Rectal smooth muscle tissue (tissue), 1 donor: ENCODE data around the gene MYH3.

ENCODE experiments used
- H3K27ac ChIP-seq: one replicate; pipeline ENCODE4 v1.7.0; 2013; ENCODE audit warnings: low read depth, low read length, inconsistent platforms
- H3K27me3 ChIP-seq: one replicate; pipeline ENCODE4 v1.7.0; 2013; ENCODE audit warnings: low read length; ENCODE audit not compliant: control insufficient read depth, insufficient read depth
- H3K36me3 ChIP-seq: one replicate; pipeline ENCODE4 v1.7.0; 2013; ENCODE audit warnings: low read length; ENCODE audit not compliant: control insufficient read depth, insufficient read depth
- H3K4me1 ChIP-seq: one replicate; pipeline ENCODE4 v1.7.0; 2013; ENCODE audit warnings: low read length; ENCODE audit not compliant: control insufficient read depth, insufficient read depth
- H3K4me3 ChIP-seq: one replicate; pipeline ENCODE4 v1.7.0; 2013; ENCODE audit warnings: low read length
- H3K9ac ChIP-seq: one replicate; pipeline ENCODE4 v1.7.0; 2013; ENCODE audit warnings: low read length

Gene MYH3

DNA sequence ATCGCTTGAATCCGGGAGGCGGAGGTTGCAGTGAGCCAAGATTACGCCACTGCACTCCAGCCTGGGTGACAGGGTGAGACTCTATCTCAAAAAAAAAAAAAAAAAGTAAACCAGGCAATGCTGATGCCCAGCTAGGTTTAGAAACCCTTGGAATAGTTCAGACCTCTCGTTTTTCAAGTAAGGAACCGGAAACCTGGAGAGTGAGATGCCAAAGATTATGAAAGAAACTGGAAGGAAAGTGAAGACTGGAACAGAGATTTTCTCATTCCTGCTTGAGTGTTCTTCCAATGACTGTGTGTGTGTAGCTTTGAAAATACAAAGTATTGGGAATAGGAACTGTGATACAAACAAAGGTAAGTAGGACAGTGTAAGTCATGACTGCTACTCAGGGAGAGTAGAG, 35.7 kb downstream of the MYH3 start:
- Histone ChIP-seq H3K4me1 (no peaks in the 10 kb centered on the region), H3K27ac (no peak overlapping the region)

DNA sequence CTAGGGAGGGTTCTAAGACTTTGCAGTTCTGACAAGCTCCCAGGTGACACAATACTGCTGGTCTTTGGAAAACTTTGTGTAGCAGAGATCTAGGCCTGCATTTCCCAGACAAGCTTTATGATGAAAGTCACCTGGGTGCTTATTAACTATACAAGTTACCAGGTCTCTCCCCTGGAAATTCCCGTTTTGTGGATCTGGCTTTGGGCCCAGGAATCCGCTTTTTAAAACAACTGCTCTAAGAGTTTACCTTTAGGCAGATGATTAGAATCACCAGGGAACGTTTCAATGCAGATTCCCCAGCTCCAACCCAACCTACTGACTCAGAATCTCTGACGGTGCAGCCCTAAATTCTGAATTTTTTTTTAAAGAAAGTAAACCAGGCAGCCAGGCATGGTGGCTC, 36.3 kb downstream of the MYH3 start:
- no peaks in the 10 kb centered on the region for H3K36me3 ChIP-seq
- H3K27me3 ChIP-seq: no peaks in the 10 kb centered on the region
- no peak overlapping the region for H3K27ac ChIP-seq
- no peak overlapping the region for H3K4me3 ChIP-seq
- H3K9ac ChIP-seq: no peak overlapping the region
- no peaks in the 10 kb centered on the region for H3K4me1 ChIP-seq

More for the DNA sequence above, 35.7 kb downstream of the MYH3 start:
- Histone ChIP-seq H3K4me3 (no peak overlapping the region), H3K9ac (no peak overlapping the region), H3K27me3 (no peaks in the 10 kb centered on the region), H3K36me3 (no peaks in the 10 kb centered on the region)

DNA sequence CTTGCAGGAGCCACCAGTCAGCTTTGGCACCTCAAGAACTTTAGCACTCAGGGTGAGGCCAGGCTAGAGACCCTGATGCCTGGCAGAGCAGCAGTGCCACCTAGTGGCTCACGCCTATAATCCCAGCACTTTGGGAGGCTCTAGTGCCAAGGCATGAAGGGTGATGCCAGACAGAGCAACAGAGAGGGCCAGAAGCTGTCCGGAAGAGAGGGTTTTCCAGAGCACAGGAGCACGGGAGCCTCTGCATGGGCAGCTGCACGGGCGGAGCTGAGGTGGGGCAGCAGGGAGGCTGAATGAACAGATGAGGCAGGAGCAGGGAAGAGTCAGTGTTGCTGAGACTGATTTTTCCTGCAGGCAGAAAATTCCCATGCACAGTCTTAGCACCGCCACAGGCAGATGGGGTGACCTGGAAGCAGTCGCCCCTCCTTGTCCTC, 38.9 kb downstream of the MYH3 start:
- no peak overlapping the region for H3K9ac ChIP-seq

DNA sequence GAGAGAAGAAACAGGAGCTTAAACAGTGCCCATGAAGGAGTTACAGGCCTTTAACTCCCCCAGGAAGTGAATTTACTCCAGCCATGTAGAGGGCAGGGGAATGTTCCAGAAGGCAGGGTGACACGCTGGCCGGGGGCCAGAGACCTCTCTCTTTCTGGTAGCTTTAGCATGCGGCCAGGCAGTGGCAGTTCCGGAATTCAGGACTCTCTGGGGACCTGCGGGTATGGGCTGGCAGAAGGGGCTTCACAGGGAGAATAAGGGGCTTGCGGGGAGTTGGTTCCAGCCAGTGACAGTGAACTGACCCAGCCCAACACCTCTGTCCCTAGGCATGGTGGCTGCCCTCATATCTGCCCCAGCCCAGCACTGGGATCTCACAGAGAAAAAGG, 40.0 kb downstream of the MYH3 start:
- no peaks in the 10 kb centered on the region for H3K36me3 ChIP-seq
- no peaks in the 10 kb centered on the region for H3K27me3 ChIP-seq
- H3K4me3 ChIP-seq: no peak overlapping the region
- H3K9ac ChIP-seq: no peak overlapping the region
- no peaks in the 10 kb centered on the region for H3K4me1 ChIP-seq
- H3K27ac ChIP-seq: no peak overlapping the region

More for the DNA sequence above, 38.9 kb downstream of the MYH3 start:
- Histone ChIP-seq H3K27me3 (no peaks in the 10 kb centered on the region), H3K27ac (no peak overlapping the region), H3K4me1 (no peaks in the 10 kb centered on the region), H3K4me3 (no peak overlapping the region), H3K36me3 (no peaks in the 10 kb centered on the region)

DNA sequence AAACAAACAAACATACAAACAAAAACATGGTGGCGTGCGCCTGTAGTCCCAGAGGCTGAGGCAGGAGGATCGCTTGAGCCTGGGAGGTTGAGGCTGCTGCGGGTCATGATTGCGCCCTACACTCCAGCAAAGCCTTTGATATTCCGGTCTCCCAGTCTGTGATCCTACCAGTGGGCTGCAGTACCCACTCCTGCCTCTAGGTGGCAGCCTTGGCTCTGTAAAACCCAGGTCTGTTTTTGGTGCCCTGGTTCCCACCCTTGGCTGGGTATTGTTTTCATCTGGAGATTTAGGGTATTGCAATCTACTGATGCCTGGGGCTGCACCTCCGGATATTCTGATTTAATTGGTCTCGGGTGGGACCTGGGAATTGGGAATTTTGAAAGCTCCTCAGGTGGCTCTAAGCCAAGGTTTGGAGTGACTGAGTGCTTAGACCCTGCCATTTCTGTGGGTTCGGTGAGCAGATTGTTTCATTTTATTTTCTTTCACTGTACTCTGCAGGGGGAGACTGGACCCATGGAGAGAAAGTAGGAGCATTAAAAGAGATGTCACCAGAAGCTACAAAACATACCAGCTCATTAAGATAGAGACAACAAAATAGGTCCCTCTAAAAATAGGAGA, 40.5 kb downstream of the MYH3 start:
- H3K4me1 ChIP-seq: no peaks in the 10 kb centered on the region
- no peak overlapping the region for H3K27ac ChIP-seq
- no peak overlapping the region for H3K9ac ChIP-seq
- H3K27me3 ChIP-seq: no peaks in the 10 kb centered on the region
- H3K36me3 ChIP-seq: no peaks in the 10 kb centered on the region
- H3K4me3 ChIP-seq: no peak overlapping the region

DNA sequence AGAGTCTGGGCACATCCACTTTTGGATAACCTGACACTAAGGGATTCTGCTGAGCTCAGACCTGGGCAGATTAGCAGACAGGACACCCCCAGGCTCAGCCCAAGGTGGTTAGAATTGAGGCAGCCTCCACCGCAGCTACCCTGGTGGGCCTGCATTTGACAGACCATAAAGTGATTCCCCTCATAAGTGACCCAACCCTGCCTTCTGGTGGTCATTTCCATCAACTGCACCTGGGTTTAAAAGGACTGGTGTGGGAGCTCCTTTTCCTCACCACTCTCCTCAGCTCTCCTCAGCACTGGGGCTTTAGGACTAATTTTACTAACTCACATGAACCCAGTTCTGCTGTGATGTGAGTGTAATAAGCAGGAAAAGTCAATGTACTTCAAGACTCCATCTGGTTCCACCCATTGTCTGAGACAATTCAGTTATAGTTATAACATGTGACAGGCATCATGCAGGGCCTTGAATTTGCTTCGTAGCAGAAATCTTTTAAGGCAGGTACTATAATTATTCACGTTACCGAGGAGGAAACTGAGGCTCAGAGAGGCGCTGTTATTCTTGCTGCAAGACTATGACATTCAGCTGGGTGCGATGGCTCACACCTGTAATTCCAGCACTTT, 42.5 kb downstream of the MYH3 start:
- no peaks in the 10 kb centered on the region for H3K27me3 ChIP-seq
- no peaks in the 10 kb centered on the region for H3K36me3 ChIP-seq
- H3K4me3 ChIP-seq: no peak overlapping the region
- no peak overlapping the region for H3K9ac ChIP-seq
- no peaks in the 10 kb centered on the region for H3K4me1 ChIP-seq
- H3K27ac ChIP-seq: no peak overlapping the region

DNA sequence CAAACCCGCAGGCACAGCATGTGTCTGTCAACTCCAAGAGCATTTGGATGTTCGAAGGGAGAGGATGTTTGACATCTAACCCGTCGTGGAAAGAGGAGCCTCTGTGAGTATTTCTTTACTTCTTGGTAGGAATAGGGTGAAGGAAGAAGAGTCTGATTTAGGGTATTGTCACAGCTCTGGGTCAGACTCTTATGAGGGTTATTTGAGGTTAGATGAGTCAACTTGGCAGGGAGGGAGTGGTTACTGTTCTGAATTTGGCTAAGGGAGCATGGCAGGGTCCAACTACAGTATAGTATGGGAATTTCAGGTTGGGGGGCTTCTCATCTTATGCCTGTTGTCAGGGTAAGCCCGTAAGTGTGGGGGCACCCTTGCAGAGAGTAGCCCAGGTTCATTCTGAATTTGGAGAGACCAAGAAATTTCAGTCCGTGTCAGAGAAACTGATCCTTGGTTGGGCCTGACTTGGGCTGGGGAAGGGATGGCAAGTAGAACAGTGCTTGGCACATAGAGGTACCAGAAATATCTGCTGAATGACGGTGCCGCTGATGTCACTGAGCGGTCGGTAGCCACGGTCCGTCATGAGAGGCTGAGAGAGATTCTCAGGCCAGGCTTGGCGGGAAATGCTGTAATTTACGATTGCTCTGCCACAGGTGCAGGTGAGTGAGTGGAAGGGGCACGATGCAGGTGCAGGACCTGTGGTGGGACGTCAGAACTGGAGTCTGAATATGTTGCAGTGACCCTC, 43.2 kb downstream of the MYH3 start:
- H3K27ac ChIP-seq: no peak overlapping the region
- no peak overlapping the region for H3K4me3 ChIP-seq

DNA sequence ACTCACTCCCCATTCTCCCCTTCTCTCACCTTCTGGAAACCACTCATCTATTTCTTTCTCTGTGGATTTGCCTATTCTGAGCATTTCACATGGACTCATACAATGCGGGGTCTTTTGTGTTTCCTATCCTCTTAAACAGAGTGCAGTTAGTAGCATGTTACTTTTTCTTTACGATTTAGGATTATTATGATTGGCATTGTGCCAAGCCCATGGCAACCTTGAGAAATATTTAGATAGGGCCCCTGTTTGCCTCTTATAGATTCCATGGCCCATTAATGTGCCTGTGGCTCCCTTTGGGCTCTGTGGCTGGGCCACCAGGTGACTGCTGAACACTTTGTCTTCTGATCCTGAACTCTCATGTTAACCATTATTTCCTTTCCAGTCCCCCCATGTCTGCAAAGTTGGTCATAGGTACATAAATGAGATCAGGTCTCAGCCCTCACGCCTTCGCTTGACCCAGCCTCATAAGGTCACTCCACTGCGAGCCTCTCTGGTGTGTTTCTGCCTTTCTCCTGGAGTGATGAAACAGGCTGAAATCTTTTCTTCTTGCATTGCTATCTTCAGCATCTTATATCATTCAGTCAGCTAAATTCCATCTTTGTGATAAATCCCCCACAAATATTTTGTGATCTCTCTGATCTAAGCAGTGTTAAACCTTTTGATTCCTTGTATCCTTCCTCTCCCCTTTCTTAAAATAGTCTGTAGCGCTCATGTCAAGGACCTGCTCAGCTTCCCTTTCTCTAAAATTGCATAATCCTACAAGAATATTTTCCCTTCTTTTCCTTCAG, 44.0 kb downstream of the MYH3 start:
- H3K27me3 ChIP-seq: no peaks in the 10 kb centered on the region

More for the DNA sequence above, 43.2 kb downstream of the MYH3 start:
- Histone ChIP-seq H3K27me3 (no peaks in the 10 kb centered on the region), H3K36me3 (no peaks in the 10 kb centered on the region), H3K9ac (no peak overlapping the region), H3K4me1 (no peaks in the 10 kb centered on the region)

DNA sequence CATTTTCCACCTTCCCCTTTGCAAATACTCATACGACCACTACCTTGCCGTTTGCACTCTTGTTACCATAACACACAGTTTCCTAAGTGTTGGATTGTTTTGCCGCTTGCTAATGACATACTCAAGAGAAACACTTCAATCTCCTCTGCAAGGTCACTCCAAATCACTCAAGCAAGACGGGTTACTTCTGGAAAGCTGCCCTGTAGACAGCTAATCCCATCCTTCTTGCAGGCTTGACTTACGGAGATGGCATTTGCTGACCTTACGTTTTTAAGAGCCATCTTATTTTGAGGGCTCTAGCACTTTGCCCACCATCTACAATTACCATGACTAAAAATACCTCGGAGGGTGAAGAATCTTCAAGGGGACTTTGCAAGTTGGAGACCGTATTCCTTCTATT, 46.2 kb downstream of the MYH3 start:
- H3K27me3 ChIP-seq: no peaks in the 10 kb centered on the region
- H3K27ac ChIP-seq: no peak overlapping the region
- H3K4me1 ChIP-seq: no peaks in the 10 kb centered on the region
- H3K9ac ChIP-seq: no peak overlapping the region
- H3K4me3 ChIP-seq: no peak overlapping the region
- no peaks in the 10 kb centered on the region for H3K36me3 ChIP-seq

More for the DNA sequence above, 44.0 kb downstream of the MYH3 start:
- Histone ChIP-seq H3K4me3 (no peak overlapping the region), H3K36me3 (no peaks in the 10 kb centered on the region), H3K4me1 (no peaks in the 10 kb centered on the region), H3K9ac (no peak overlapping the region), H3K27ac (no peak overlapping the region)

DNA sequence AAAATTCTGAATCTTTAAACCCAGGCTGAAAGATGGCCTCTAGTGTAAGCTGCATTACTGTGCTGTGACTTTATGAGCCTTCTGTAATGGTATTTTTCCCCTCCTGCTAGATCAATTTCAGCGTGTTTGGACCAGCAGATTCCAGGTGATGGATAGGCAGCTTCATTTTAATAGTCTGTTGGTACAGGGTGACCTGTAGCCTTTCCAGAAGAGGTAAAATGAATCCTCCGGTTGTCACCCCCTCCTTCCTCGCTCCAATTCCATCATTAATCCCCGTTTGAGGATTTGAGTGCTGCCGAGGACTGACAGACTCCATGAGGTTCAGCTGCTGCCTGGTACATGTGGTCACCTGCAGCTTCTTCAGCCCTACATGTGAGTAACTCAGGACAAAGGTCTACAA, 48.9 kb downstream of the MYH3 start:
- Histone ChIP-seq H3K27ac (no peak overlapping the region), H3K4me3 (no peak overlapping the region), H3K9ac (no peak overlapping the region), H3K4me1 (no peaks in the 10 kb centered on the region), H3K27me3 (no peaks in the 10 kb centered on the region), H3K36me3 (no peaks in the 10 kb centered on the region)

DNA sequence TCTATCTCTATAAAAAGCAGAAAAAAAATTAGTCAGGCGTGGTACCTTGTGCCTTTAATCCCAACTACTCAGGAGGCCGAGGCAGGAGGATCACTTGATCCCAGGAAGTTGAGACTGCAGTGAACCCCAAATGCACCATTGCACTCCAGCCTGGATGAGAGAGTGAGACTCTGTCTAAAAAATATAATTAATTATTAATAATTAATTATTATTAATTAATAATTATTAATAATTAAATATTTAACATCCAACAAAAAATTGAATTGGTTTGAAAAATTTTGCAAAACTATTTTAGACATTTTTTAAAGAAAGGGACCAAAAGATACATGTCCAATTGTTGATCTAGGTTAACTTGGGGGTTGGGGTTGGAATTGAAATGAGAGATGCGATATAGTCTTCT, 51.0 kb downstream of the MYH3 start:
- Histone ChIP-seq H3K27me3 (no peaks in the 10 kb centered on the region), H3K4me3 (no peak overlapping the region), H3K4me1 (no peaks in the 10 kb centered on the region), H3K27ac (no peak overlapping the region), H3K9ac (no peak overlapping the region), H3K36me3 (no peaks in the 10 kb centered on the region)

DNA sequence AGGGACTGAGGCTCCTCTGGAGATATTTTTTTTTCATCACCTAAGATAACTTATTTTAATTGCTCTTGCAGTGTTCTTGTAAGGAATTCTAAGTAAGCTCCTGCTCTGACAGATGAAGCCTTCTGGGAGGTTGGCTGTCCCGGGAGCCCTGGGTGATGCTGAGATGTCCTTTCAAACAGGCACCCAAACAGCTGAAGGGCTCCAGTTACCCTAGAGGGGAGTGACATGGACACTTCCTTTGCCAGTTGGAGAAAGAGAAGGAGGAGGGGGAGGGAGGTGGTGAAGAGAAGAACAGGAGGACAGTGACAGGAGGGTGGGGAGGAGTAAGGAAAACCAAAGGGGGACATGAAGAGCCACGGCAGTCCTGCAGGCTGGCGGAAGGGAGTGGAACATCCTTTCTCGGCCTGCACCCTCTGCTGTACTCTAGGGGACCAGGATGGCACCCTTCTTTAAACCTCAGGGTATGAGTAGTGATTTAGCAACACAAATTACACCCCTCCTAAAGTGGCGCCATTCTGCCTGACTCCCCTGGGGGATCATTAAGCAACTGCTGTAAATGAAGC, 51.8 kb downstream of the MYH3 start:
- H3K36me3 ChIP-seq: no peaks in the 10 kb centered on the region
- no peaks in the 10 kb centered on the region for H3K4me1 ChIP-seq
- H3K27me3 ChIP-seq: no peaks in the 10 kb centered on the region
- H3K9ac ChIP-seq: no peak overlapping the region
- H3K4me3 ChIP-seq: no peak overlapping the region
- no peak overlapping the region for H3K27ac ChIP-seq
